Ecto neural progenitor cell (in vitro differentiated cells): Measurements from ENCODE around the gene SLIT1.
A peak's percentile ranks its signal among the peaks of the same experiment; 100 is the strongest.

Experiments used
- DNase-seq: peaks from one replicate; pipeline ENCODE4 v3.0.0-alpha.2; 2018; ENCODE audit warnings: low spot score

The SLIT1 gene

GRCh38 chr10:97020452-97021400 lies 165.0 kb downstream of the SLIT1 start:
- peak; percentile 75 for DNase-seq

GRCh38 chr10:97019213-97019844 lies 166.4 kb downstream of the SLIT1 start:
- DNase-seq: no peak

DNA sequence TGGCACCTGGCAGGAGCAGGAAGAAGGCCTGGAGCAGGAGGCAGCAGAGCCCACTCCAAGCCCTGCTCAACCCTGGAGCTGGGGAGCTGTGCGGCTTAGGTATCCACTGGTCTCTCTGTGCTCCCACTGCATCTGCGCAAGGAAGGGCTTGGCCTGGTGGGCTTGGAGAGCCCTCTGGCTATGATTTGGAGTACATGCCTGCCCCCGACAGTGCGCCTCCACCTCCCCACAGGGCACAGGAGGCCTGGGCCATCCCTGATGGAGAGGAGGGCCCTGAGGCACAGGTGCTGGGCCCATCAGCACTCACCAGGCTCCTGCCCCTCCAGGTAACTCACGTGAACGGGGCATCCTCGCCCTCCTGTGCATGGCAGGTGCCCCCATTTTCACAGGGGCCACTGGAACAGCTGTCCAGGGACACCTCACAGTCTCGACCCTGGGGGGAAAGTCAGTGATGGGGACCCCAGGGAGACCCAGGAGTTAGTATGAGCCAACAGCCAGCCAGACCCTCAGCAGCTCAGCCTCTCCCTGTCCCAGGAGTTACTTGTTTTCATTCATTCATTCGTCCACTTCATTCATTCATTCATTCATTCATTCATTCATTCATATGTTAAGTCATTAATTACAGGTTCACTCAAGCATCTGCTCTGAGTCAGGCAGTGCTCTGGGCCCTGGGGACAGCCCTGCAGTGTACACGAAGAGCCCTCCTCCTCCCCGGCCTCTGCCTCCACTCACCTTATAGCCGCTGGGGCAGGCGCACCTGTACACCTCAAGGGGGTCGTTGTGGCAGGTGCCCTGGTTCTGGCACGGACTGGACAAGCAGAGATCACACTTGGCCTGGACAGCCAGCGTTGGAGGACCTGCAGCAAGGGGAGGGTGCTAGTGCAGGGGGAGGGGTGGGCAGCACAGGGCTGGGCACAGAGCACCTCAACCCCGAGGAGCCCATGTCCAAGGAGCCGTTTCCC lies 167.2 kb downstream of the SLIT1 start:
- no peak for DNase-seq

DNA sequence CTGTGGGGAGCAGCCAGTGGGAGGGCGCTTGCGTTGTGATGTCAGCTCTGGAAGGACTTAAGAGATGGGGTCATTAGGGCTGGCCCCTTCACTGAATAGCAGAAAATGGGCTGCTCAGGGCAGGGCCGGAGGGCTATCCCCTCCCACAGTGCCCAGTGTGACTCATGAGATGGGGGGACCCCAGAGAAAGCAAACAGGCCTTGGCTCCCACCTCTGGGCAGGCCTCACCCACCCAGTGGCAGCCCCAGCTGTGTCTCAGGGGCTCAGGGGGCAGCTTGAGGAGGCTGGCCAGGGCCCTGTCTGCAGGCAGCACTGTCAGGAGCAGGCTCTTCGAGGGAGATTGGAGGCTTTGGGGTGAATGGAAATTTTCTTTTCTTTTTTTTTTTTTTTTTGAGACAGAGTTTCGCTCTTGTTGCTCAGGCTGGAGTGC lies 168.3 kb downstream of the SLIT1 start:
- no peak for DNase-seq

DNA sequence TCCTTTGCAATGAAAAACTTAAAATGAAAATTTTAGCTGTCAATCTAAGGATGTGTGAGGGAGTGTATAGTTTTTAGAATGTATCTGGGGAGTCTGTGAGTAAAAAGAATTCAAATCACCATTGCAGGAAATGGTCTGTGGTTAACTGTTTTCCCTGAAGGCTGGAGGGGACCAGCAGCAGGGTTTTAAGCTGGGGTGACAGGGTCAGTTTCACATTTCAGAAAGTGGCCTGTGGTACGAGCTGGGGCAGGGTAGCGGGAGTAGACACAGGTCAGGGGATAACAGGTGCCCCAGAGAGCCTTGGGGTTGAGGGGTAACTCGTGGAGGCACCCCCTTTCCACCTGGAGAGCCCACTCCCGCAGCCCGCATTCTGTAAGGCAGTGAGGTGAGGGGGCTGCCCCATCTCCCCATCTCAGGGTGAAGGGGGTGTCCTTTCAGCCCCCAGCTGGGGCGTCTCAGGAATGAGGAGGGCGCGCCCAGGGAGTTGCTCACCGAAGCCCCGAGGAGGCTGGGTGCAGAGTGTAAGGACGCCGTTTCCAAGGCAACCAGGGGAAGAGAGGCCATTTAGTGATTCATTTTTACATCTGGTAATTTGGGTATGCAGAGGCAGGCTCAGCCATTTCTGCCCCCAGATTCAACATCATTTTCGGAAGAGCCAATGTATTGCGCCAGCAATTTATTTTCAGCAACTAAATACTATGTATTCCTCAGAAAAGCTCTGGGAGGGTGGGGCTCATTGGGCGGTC lies 168.9 kb downstream of the SLIT1 start:
- no peak for DNase-seq

DNA sequence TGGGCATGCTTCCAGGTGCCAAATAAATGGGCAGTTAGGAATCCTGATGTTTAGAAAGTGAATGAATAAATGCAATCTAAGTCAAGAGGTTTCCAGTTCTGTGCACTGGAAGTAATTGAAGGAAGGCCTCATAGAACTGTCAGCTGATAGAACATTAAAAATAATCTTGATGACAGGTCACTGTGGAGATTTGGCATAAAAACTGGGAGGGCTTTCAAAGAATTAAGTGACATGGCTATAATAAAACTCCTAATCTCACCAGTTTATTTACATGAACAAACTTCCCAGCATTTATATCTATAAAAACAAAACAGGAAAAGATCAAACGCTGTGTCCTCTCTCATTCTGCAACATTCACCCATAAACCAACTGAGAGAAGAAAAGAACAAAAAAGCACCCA lies 170.5 kb downstream of the SLIT1 start:
- DNase-seq: no peak

DNA sequence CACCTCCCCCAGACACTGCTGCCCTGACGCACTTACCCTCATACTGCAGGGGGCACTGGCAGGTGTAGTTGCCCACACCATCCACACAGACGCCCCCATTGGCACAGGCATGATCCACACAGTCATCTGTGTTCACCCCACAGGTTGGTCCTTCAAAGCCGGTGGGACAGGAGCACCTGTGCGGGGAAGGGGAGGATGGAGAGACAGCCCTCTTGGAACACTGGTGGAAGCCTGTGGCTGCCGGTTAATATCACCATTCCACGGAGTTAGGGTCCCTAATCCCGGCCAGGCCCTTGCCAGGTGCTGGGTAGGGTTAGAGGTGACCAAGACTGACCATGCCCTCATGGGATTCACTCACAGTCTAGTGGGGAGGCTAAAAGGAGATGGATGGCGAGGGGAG lies 171.8 kb downstream of the SLIT1 start:
- DNase-seq: no peak

DNA sequence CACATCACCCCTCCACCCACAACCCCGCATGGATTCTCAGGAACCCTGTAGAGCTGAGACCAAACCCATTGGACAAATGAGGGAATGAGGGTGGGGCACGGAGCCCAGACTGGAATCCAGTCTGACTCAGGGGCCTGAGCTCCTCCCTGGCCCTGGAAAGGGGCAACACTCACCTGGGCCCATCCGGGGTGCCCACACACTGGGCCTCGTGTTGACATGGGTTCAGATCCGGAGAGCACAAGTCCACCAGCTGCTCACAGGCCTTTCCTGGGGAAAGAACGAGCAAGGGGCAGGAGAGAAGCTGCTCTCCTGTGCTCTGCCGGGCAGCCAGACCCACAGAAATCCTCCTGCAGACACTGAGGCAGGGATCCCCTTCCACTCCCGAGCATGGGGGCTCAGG lies 172.2 kb downstream of the SLIT1 start:
- DNase-seq: no peak

DNA sequence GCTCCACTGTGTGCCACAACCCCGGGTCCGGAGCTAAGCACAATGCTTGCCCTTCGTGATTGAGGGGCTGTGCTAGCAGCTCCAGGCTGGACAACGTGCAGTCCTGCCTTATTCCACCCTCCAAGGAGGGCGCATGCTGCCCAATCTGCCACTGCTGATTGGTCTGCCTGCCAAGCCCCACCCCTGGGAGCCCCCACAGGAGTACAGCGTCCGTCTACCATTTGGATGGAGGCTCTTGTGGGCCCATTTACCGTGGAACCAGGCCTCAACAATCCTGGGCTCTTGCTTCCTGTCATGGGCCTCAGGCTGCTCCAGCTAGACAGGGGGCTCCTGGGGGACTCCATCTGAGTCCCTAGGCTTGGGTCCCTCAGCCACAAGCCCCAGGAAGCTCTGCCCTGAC lies 173.3 kb downstream of the SLIT1 start:
- DNase-seq: no peak

- DNase-seq: peak; percentile 26
Observed at GRCh38 chr10:97011397-97011796, 174.4 kb downstream of the SLIT1 start.

GRCh38 chr10:97010695-97011206 lies 175.0 kb downstream of the SLIT1 start:
- DNase-seq: no peak

DNA sequence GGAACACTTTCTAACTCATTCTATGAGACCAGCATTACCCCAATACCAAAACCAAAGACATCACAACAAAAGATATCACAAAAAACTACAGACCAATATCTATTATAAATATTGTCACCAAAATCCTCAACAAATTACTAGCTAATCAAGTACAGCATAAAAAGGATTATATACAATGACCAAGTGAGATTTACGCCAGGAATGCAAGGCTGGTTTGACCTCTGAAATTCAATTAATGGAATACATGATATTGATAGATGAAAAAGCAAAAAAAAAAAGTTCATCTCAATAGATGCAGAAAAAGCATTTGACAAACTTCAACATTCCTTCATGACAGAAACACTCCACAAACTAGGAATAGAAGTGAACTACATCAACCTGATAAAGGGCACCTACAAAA lies 178.3 kb downstream of the SLIT1 start:
- no peak for DNase-seq

DNA sequence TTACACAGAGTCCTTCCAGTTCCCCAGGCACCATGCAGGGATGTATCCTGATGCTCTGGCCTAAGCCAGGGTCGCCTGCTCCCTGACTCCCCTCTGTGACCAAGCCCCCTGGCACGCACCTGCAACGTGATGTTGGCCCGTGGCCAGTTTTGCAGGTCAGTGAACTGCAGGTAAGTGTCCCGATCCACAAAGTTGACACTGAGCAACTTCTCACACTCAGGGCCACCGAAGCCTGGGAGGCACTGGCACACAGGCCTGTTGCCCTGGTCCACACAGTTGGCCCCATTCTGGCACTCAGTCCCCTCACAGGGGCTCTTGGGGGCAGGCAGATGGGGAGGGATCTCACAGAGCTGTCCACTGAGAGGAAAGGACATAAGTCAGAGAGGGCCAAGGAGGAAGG lies 179.4 kb downstream of the SLIT1 start:
- no peak for DNase-seq

DNA sequence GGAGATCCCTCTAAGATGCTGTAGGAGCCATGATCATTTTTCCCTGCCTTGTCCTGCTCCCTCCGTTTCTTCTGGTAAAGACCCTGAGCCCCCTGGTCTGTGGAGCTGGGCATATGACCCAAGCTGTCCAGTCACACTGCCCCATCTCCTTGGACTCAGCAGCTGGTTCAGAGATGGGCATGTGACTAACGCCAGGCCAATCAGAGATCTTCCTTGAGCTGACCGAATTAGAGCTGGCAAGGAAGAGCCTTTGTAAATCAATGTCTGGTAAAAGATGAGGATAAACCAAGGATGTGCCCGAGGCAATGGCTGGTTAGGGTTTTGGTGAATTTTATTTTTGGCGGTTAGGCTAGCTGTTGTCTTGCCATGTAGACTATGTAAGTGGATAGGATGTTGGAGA lies 180.4 kb downstream of the SLIT1 start:
- no peak for DNase-seq

DNA sequence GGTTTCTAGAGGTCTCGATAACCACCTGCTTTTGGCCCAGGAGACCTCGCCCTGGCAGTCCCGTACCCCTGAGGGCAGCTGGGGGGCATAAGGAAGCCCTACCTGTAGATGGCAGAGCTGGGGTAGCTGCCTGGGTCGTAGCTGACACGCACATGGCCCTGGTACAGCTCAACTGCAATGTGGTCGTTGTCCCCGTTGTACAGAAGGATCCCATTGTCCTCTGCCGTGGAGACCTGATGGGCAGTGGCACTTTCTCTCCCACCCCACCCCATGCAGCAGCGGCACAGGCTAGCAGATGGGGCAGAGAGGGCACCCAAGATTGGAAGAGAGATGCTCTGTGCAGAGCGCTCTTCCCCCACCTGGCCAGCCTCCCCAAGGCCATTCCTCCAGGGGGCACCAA lies 181.2 kb downstream of the SLIT1 start:
- no peak for DNase-seq

- DNase-seq: no peak
Observed at GRCh38 chr10:97003804-97004201, 182.0 kb downstream of the SLIT1 start.

DNA sequence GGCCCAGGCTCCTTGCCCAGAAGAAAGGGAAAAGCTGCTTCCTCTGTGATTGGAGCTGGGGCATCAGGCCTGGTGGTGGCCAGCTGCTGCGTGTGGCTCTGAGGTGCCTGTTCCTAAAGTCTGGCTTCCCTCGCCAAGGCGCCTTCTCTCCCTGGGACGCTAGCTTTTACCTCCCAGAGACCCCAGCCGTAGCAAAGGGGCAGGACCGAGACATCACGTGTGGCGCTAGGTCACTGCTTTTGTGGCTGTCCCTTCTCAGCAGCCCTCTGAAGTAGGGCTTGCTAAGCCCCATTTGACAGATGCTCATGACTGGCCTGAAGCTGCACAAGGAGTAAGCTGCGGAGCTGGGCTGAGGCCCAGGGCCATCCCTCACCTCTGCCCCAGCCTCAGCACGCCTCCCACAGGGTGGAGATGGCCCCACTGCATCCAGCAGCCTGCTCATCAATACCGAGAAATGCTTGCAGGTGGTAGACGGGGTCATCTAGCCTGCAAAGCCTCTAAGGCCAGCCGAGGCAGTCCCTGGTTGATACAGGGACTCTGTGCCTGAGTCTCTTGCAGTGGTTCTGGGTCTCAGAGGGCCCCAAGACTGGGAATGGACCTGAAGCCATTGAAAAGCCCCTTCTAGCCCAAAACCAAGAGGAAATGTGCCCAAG lies 182.5 kb downstream of the SLIT1 start:
- DNase-seq: no peak

DNA sequence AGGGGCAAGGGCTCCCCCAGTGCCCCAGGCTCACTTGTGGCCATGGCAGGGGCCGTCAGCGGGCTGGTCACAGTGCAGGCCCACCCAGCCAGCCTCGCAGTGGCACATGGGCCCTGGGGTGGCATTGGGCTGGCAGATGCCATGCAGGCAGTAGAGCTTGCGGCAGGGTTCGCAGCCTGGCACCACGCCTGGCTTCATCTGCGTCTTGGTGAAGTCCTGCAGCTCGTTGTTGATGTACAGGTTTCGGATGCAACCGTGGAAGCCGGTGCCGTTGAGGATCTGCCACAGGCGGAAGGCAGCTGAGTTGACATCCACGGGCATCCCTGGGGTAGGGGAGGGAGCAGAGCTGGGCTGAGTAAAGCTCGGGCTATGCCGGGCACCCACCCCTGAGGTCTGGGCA lies 183.1 kb downstream of the SLIT1 start:
- DNase-seq: no peak

DNA sequence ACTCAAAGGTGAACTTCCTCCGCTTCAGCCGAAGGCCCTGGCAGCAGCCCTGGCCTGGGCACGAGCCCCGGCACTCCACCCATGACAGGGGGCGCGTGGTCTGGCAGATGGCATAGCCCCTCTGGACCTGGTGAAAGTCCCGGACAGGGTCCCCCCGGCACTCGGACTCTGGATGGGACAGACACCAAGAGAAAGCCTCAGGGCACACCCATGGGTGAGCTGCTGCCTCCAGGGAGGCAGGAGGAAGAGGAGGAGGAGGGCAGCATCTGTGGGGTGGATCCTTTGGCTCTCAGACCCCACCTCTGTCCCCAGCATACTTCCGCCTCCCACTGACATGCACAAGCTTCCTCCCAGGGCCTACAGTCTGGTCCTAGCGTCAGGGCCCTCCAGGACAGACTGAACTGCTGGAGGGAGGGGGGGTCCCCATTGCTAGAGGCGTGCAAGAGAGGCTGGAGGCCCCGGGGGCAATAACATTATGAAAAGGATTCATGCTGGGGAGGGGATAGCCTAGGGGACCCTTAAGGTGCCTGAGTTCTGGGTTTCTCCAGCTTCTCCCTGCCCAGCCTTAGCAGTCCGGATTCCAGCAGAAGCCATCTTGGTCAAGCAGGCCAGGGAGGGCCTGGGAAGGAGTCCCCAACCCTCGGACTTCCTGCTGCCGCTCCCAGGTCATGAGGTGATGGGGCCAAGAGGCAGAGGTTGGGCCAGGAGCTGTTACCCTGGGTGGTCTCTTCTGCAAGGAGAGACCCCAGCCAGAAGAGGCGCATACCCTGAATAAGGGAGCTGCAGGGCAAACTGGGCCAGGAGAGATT lies 184.4 kb downstream of the SLIT1 start:
- DNase-seq: no peak
